K562 (cell line): Measurements from ENCODE around the gene KMT2A. TPM values are rescaled to one million over a fixed set of nuclear protein-coding genes. Genes with fewer than 3 reads are reported as not detected.

Source experiments
- ATAC-seq: fragments of 200-7000 bp; cut with Tn5 transposase; 3 replicates; pipeline ENCODE4 v1.9.1; 2020; ENCODE audit warnings: moderate library complexity
- BruUV-seq: library from RNA; stranded (reverse); fragments of 400-500 nt; replicated peaks from 2 replicates; lab custom pipeline; 2021; lab: Mats Ljungman, UMichigan
- CTCF ChIA-PET: fragments of 300-600 bp; formaldehyde crosslinking; extraction: SDS; loops from one replicate; lab custom pipeline; 2021; ENCODE audit warnings: low intra/inter-chr PET ratio; lab: Yijun Ruan, JAX
- POLR2A ChIA-PET: fragments of 300-600, 350-650 bp; sonication (Branson Sonifier 250); formaldehyde crosslinking; extraction: SDS; loops from one replicate; lab custom pipeline; 2021; ENCODE audit warnings: antibody characterized with exemption, inconsistent platforms; lab: Yijun Ruan, JAX
- DNase-seq, 4 experiments: peaks; one replicate each; pipeline versions ENCODE4 v3.0.0 to v3.0.0-alpha.2; 2011 to 2018; ENCODE audit warnings: low spot score in 3 of 4, mixed read lengths in 3 of 4; ENCODE audit errors: extremely low read depth in 1 of 4
- FAIRE-seq: peaks from 2 replicates; lab custom pipeline; 2011; peaks lifted over from hg19 to GRCh38; lab: Jason Lieb, UNC
- H2AFZ ChIP-seq: 2 replicates; pipeline ENCODE4 v1.6.0; 2011; ENCODE audit warnings: low read depth, low read length, control low read depth, inconsistent platforms
- H3K27ac ChIP-seq: fragments of 200-600 bp; 3 replicates; pipeline ENCODE4 v1.8.0; 2011; ENCODE audit warnings: low read depth, mild to moderate bottlenecking, control low read depth, inconsistent platforms, low read length, moderate library complexity, mixed read lengths; ENCODE audit errors: extremely low read depth
- H3K27me3 ChIP-seq, 2 experiments: fragments of 300-600 bp in 1 of 2; 2 replicates in 1 of 2; 3 replicates in 1 of 2; pipeline versions ENCODE4 v1.6.0 to v1.8.0; 2011; ENCODE audit warnings: inconsistent platforms in 2 of 2, low read length in 2 of 2, mild to moderate bottlenecking in 1 of 2, mixed read lengths in 1 of 2, moderate library complexity in 1 of 2; ENCODE audit not compliant: control insufficient read depth in 2 of 2, insufficient read depth in 2 of 2
- H3K36me3 ChIP-seq: fragments of 300-600 bp; 3 replicates; pipeline ENCODE4 v1.8.0; 2011; ENCODE audit warnings: mild to moderate bottlenecking, low read length, inconsistent platforms; ENCODE audit not compliant: control insufficient read depth, insufficient read depth
- H3K4me1 ChIP-seq, 2 experiments: fragments of 200-600 bp in 1 of 2; replicated peaks in 1 of 2; 2 replicates in 1 of 2; 3 replicates in 1 of 2; pipeline versions ENCODE4 v1.5.1 to v1.8.0; 2011; ENCODE audit warnings: inconsistent platforms in 2 of 2, low read length in 2 of 2, mild to moderate bottlenecking in 1 of 2, mixed read lengths in 1 of 2, moderate library complexity in 1 of 2; ENCODE audit not compliant: control insufficient read depth in 2 of 2, insufficient read depth in 2 of 2
- H3K4me2 ChIP-seq: 2 replicates; pipeline ENCODE4 v1.6.1; 2011; ENCODE audit warnings: low read length, control low read depth, inconsistent platforms, mixed read lengths; ENCODE audit not compliant: insufficient read depth
- H3K4me3 ChIP-seq: fragments of 200-600 bp; sonication (generic), shearing (Covaris generic); 2 replicates; pipeline ENCODE4 v1.5.1; 2016; ENCODE audit warnings: control low read depth, inconsistent platforms
- H3K79me2 ChIP-seq: fragments of 200-600 bp; 3 replicates; pipeline ENCODE4 v1.8.0; 2011; ENCODE audit warnings: low read length, inconsistent platforms; ENCODE audit not compliant: control insufficient read depth, insufficient read depth
- H3K9ac ChIP-seq, 2 experiments: 2 replicates each; pipeline versions ENCODE4 v1.6.0 to v1.6.1; 2011; ENCODE audit warnings: low read depth in 2 of 2, low read length in 2 of 2, control low read depth in 1 of 2, inconsistent platforms in 1 of 2, mild to moderate bottlenecking in 1 of 2, mixed read lengths in 1 of 2; ENCODE audit not compliant: insufficient read depth in 1 of 2
- H3K9me1 ChIP-seq: one replicate; pipeline ENCODE4 v1.6.0; 2011; ENCODE audit warnings: inconsistent platforms, mild to moderate bottlenecking, low read length, moderate library complexity; ENCODE audit not compliant: control insufficient read depth, insufficient read depth
- H3K9me3 ChIP-seq: replicated peaks from 2 replicates; pipeline ENCODE4 v1.5.1; 2011; ENCODE audit warnings: low read depth, low read length, inconsistent platforms; ENCODE audit not compliant: control insufficient read depth, insufficient read depth
- H4K20me1 ChIP-seq: replicated peaks from 2 replicates; pipeline ENCODE4 v1.6.1; 2011; ENCODE audit warnings: low read length, inconsistent platforms, mixed read lengths; ENCODE audit not compliant: control insufficient read depth, insufficient read depth
- BDP1 ChIP-seq: IDR thresholded peaks from 3 replicates; pipeline ENCODE4 v1.6.1; 2011; ENCODE audit not compliant: insufficient read length, insufficient read depth
- CBX3 ChIP-seq, 2 experiments: IDR thresholded peaks; 1 replicate in 1 of 2; 2 replicates in 1 of 2; pipeline ENCODE4 v1.6.1; 2012; ENCODE audit warnings: inconsistent platforms in 2 of 2, low read length in 2 of 2, borderline replicate concordance in 1 of 2, control low read depth in 1 of 2
- CHCHD3 ChIP-seq: fragments of 250-450 bp; sonication (Bioruptor Pico); IDR thresholded peaks from 2 replicates; pipeline ENCODE4 v2.1.2; 2022; ENCODE audit warnings: mild to moderate bottlenecking
- FOXP1 ChIP-seq: sonication (generic); formaldehyde crosslinking; IDR thresholded peaks from 2 replicates; pipeline ENCODE4 v1.8.0; 2022; ENCODE audit warnings: mild to moderate bottlenecking, missing genetic modification reagents
- WGBS: fragments of 100-300 bp; shearing (Covaris generic); methylation state at CpG from one replicate; pipeline ENCODE4 v1.1.6; 2016; ENCODE audit warnings: low coverage, mixed read lengths; ENCODE audit not compliant: insufficient coverage; ENCODE audit errors: missing lambda C conversion rate; 5-methylcytosine and 5-hydroxymethylcytosine counted together
- in situ Hi-C: fragments of 300-500 bp; cut with MboI; formaldehyde crosslinking; loops from 4 replicates; pipeline ENCODE4 v1.15.0; 2018; ENCODE audit warnings: inconsistent platforms, mixed read lengths
- intact Hi-C: fragments of 100-400 bp; cut with micrococcal nuclease; formaldehyde crosslinking; loops from 2 replicates; pipeline ENCODE4 v1.14.2; 2022
- polyA plus RNA-seq, 8 experiments: library from polyadenylated mRNA; depleted of rRNA in 4 of 8; stranded (reverse) in 5 of 8; unstranded in 3 of 8; fragments of >200 nt; fragmentation: Nextera tagmentation in 2 of 8; fragmentation: Illumina TruSeq in 1 of 8; extraction: Ambion mirVana in 2 of 8; extraction: Trizol in 1 of 8; gene quantifications; 2 replicates each; pipeline versions ENCODE4 v1.2.1 to v1.2.3, GENCODE V29; 2011 to 2014; ENCODE audit warnings: inconsistent platforms in 1 of 8, missing spikeins in 1 of 8
- total RNA-seq, 7 experiments: library from RNA; depleted of rRNA in 6 of 7; stranded (reverse); fragments of >200 nt in 6 of 7; fragmentation: Illumina TruSeq in 2 of 7; extraction: Trizol in 2 of 7; gene quantifications; 2 replicates each; pipeline versions ENCODE4 v1.2.1 to v1.2.3, GENCODE V29; 2011 to 2021; ENCODE audit warnings: low replicate concordance in 1 of 7
- TF ChIP-seq, protein P1 (sequence below): conservative IDR thresholded peaks from 2 replicates; pipeline ENCODE4 v1.6.1; 2011; ENCODE audit warnings: low read depth, mild to moderate bottlenecking, low read length; ENCODE audit not compliant: control insufficient read depth
- TF ChIP-seq, protein P2 (sequence below): IDR thresholded peaks from 2 replicates; pipeline ENCODE4 v1.6.1; 2011; ENCODE audit warnings: borderline replicate concordance, low read depth, mild to moderate bottlenecking, moderate library complexity, low read length; ENCODE audit not compliant: insufficient read depth, poor library complexity, severe bottlenecking

KMT2A gene
- total and polyA plus RNA-seq, 9 of the 15 experiments (the other 6 are each of a cell fraction or from before 2014, with no cell fraction given): 9.6 to 59.9 (median 32.6) TPM

DNA sequence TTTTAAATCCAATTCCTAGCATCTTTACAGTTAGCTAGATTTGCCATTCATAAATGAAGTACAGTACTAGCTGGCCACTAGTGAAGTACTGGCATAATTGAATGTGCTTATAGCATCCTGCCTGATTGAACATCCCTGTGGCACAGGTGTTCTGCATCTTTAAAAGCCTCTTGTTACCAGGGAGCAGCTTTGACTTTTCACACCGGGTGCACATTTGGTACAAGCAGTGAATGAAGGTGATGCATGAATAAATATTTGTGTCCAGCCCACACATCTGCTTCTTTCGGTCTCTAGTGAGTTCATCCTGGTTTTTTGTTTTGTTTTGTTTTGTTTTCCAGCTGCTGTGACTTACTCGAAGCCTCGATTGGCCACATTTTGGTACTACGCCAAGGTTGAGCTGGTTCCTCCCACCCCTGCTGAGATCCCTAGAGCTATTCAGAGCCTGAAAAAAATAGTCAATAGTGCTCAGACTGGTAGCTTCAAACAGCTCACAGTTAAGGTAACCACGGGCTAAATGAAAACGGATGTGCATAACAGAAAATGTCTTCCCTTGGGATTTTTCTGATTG is 29.6 kb upstream of the KMT2A start:
- DNase-seq (no peak), ATAC-seq (no peak), FAIRE-seq (peak; percentile 19)
- BruUV-seq: no TSS peak
- H3K9me3 ChIP-seq: no peaks in the 10 kb centered on the region
- no peak overlapping the region for H3K4me3 ChIP-seq
- peaks cover 71% of the 10 kb centered on the region for H3K36me3 ChIP-seq
- intact Hi-C loops (loop anchor here (10.0 kb wide), 1 partner anchor 158 kb away; the partner anchor contains the start of gene IFT46), in situ Hi-C loops (no loop called here)
- H3K79me2 ChIP-seq: peaks cover 67% of the 10 kb centered on the region
- peaks cover 0 to 11% of the 10 kb centered on the region in 2 experiments; a peak in 4 of 5 replicates for H3K4me1 ChIP-seq
- peaks cover 10% of the 10 kb centered on the region; the same call in 1 of the 2 replicates for H4K20me1 ChIP-seq
- no peak overlapping the region for H2AFZ ChIP-seq
- H3K9ac ChIP-seq: no peak overlapping the region
- H3K27me3 ChIP-seq: no peaks in the 10 kb centered on the region
- H3K9me1 ChIP-seq: no peaks in the 10 kb centered on the region
- WGBS: 94% methylated on average over 7 of the region's 7 CpGs
- H3K27ac ChIP-seq: no peak overlapping the region
- H3K4me2 ChIP-seq: no peak overlapping the region
- CTCF ChIA-PET: no interaction called here
- POLR2A ChIA-PET: no interaction called here
- TF ChIP-seq FOXP1 (CRISPR knock-in tag) (no peak), BDP1 (no peak), CHCHD3 (no peak), CBX3 (IDR thresholded peaks at IDR 0.05; ENCODE audit: borderline replicate concordance in 1 of 2, low read length in 2 of 2) (no peak)
- TF ChIP-seq, protein P1, sequence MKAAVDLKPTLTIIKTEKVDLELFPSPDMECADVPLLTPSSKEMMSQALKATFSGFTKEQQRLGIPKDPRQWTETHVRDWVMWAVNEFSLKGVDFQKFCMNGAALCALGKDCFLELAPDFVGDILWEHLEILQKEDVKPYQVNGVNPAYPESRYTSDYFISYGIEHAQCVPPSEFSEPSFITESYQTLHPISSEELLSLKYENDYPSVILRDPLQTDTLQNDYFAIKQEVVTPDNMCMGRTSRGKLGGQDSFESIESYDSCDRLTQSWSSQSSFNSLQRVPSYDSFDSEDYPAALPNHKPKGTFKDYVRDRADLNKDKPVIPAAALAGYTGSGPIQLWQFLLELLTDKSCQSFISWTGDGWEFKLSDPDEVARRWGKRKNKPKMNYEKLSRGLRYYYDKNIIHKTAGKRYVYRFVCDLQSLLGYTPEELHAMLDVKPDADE: no peak
- TF ChIP-seq, protein P2, sequence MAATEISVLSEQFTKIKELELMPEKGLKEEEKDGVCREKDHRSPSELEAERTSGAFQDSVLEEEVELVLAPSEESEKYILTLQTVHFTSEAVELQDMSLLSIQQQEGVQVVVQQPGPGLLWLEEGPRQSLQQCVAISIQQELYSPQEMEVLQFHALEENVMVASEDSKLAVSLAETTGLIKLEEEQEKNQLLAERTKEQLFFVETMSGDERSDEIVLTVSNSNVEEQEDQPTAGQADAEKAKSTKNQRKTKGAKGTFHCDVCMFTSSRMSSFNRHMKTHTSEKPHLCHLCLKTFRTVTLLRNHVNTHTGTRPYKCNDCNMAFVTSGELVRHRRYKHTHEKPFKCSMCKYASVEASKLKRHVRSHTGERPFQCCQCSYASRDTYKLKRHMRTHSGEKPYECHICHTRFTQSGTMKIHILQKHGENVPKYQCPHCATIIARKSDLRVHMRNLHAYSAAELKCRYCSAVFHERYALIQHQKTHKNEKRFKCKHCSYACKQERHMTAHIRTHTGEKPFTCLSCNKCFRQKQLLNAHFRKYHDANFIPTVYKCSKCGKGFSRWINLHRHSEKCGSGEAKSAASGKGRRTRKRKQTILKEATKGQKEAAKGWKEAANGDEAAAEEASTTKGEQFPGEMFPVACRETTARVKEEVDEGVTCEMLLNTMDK: no peak
